ENCODE measurements around the gene LRCH1. TPM values are rescaled to one million over a fixed set of nuclear protein-coding genes. Genes with fewer than 3 reads are reported as not detected.

LRCH1 gene
- total RNA-seq, 1 donor from 2014 or later = 2.9 TPM

GRCh38 chr13:46743191-46743590 lies 190.2 kb downstream of the LRCH1 start:
- H3K36me3 Mint-ChIP-seq = peaks cover 29% of the 10 kb centered on the region
- no peaks in the 10 kb centered on the region for H3F3A ChIP-seq (ENCODE audit: low read depth)
- no peak overlapping the region for H3K27ac Mint-ChIP-seq
- no peaks in the 10 kb centered on the region for H3K9me3 ChIP-seq (ENCODE audit: low read depth)
- no peaks in the 10 kb centered on the region for H3K4me1 ChIP-seq
- no peak for DNase-seq (ENCODE audit: low spot score)
- H3K9ac ChIP-seq = no peak overlapping the region
- no peaks in the 10 kb centered on the region for H3K79me2 ChIP-seq (ENCODE audit: low read depth)
- H3K4me2 ChIP-seq = no peak overlapping the region
- H3K4me3 ChIP-seq = no peak overlapping the region
- H2AFZ ChIP-seq (replicated peaks) = no peak overlapping the region
- no peak overlapping the region for H3K4me3 Mint-ChIP-seq
- H3K27ac ChIP-seq = no peak overlapping the region
- no peaks in the 10 kb centered on the region for H4K20me1 ChIP-seq (ENCODE audit: low read depth)
- H3K27me3 ChIP-seq = no peaks in the 10 kb centered on the region
- peaks cover 3% of the 10 kb centered on the region for H3K27me3 Mint-ChIP-seq (ENCODE audit: insufficient read depth, low read depth)
- TF ChIP-seq EZH2phosphoT487 (IDR thresholded peaks at IDR 0.05) (no peak), EZH2 (IDR thresholded peaks at IDR 0.05) (no peak), CTCF (IDR thresholded peaks at IDR 0.05) (no peak)
- H3K4me1 Mint-ChIP-seq = no peaks in the 10 kb centered on the region
- H3K36me3 ChIP-seq = no peaks in the 10 kb centered on the region
- H3K9me3 Mint-ChIP-seq = no peaks in the 10 kb centered on the region

GRCh38 chr13:46745062-46745461 lies 192.1 kb downstream of the LRCH1 start:
- Histone ChIP-seq H3K4me2 (no peak overlapping the region), H3K4me1 (no peaks in the 10 kb centered on the region), H2AFZ (replicated peaks) (no peak overlapping the region), H3K9ac (no peak overlapping the region), H3K27ac (no peak overlapping the region), H3K79me2 (ENCODE audit: low read depth) (no peaks in the 10 kb centered on the region), H3K9me3 (ENCODE audit: low read depth) (no peaks in the 10 kb centered on the region), H3K36me3 (no peaks in the 10 kb centered on the region), H3F3A (ENCODE audit: low read depth) (no peaks in the 10 kb centered on the region), H4K20me1 (ENCODE audit: low read depth) (no peaks in the 10 kb centered on the region), H3K27me3 (no peaks in the 10 kb centered on the region), H3K4me3 (no peak overlapping the region)
- Mint-ChIP-seq H3K4me3 (no peak overlapping the region), H3K36me3 (peaks cover 29% of the 10 kb centered on the region), H3K9me3 (no peaks in the 10 kb centered on the region), H3K27me3 (ENCODE audit: insufficient read depth, low read depth) (peaks cover 3% of the 10 kb centered on the region), H3K27ac (no peak overlapping the region), H3K4me1 (no peaks in the 10 kb centered on the region)
- TF ChIP-seq EZH2 (IDR thresholded peaks at IDR 0.05) = no peak
- TF ChIP-seq CTCF (IDR thresholded peaks at IDR 0.05) = no peak
- TF ChIP-seq EZH2phosphoT487 (IDR thresholded peaks at IDR 0.05) = no peak
- DNase-seq (ENCODE audit: low spot score) = no peak

GRCh38 chr13:46745706-46746105 lies 192.7 kb downstream of the LRCH1 start:
- H3K4me3 Mint-ChIP-seq = no peak overlapping the region
- DNase-seq (ENCODE audit: low spot score) = no peak
- no peak overlapping the region for H3K27ac Mint-ChIP-seq
- peaks cover 30% of the 10 kb centered on the region for H3K36me3 Mint-ChIP-seq
- no peaks in the 10 kb centered on the region for H3K4me1 ChIP-seq
- no peak overlapping the region for H3K4me3 ChIP-seq
- H3K27ac ChIP-seq = no peak overlapping the region
- H3K9me3 Mint-ChIP-seq = no peaks in the 10 kb centered on the region
- H3K9me3 ChIP-seq (ENCODE audit: low read depth) = no peaks in the 10 kb centered on the region
- H3K9ac ChIP-seq = no peak overlapping the region
- H3K4me2 ChIP-seq = no peak overlapping the region
- TF ChIP-seq CTCF (IDR thresholded peaks at IDR 0.05) (no peak), EZH2phosphoT487 (IDR thresholded peaks at IDR 0.05) (no peak), EZH2 (IDR thresholded peaks at IDR 0.05) (no peak)
- no peaks in the 10 kb centered on the region for H3K4me1 Mint-ChIP-seq
- no peaks in the 10 kb centered on the region for H3K36me3 ChIP-seq
- H4K20me1 ChIP-seq (ENCODE audit: low read depth) = no peaks in the 10 kb centered on the region
- peaks cover 3% of the 10 kb centered on the region for H3K27me3 Mint-ChIP-seq (ENCODE audit: insufficient read depth, low read depth)
- no peak overlapping the region for H2AFZ ChIP-seq (replicated peaks)
- no peaks in the 10 kb centered on the region for H3K79me2 ChIP-seq (ENCODE audit: low read depth)
- no peaks in the 10 kb centered on the region for H3F3A ChIP-seq (ENCODE audit: low read depth)
- H3K27me3 ChIP-seq = no peaks in the 10 kb centered on the region
